K562 (cell line): ENCODE measurements around the gene ZDHHC12. TPM values are rescaled to one million over a fixed set of nuclear protein-coding genes. Genes with fewer than 3 reads are reported as not detected.
A peak's percentile ranks its signal among the peaks of the same experiment; 100 is the strongest.

Experiments
- ARID1B ChIP-seq: fragments of 450-650 bp; IDR thresholded peaks from 2 replicates; pipeline ENCODE4 v1.6.1; 2016; ENCODE audit warnings: antibody characterized with exemption, mild to moderate bottlenecking, inconsistent platforms
- ELF4 ChIP-seq: fragments of 450-650 bp; formaldehyde crosslinking; IDR thresholded peaks from 2 replicates; pipeline ENCODE4 v1.4.0; 2022; ENCODE audit warnings: missing genetic modification characterization
- EWSR1 ChIP-seq: fragments of 450-650 bp; IDR thresholded peaks from 2 replicates; pipeline ENCODE4 v1.6.1; 2018; ENCODE audit warnings: borderline replicate concordance, mild to moderate bottlenecking, low read depth, moderate library complexity; ENCODE audit not compliant: partially characterized antibody
- FOXA3 ChIP-seq, 2 experiments: fragments of 450-650 bp in 1 of 2; sonication (generic) in 1 of 2; formaldehyde crosslinking; IDR thresholded peaks in 1 of 2; conservative IDR thresholded peaks in 1 of 2; 2 replicates each; pipeline versions ENCODE4 v1.4.0 to v1.8.0; 2020 to 2022; ENCODE audit warnings: mild to moderate bottlenecking in 2 of 2, missing genetic modification reagents in 1 of 2
- FOXJ2 ChIP-seq: fragments of 200-800 bp; sonication (Bioruptor generic); IDR thresholded peaks from 2 replicates; pipeline ENCODE4 v1.6.1; 2016; ENCODE audit warnings: missing genetic modification characterization, missing compliant biosample characterization
- KHSRP ChIP-seq: fragments of 450-650 bp; IDR thresholded peaks from 2 replicates; pipeline ENCODE4 v1.6.1; 2017
- KLF10 ChIP-seq: fragments of 250-450 bp; sonication (Bioruptor Pico); IDR thresholded peaks from 2 replicates; pipeline ENCODE4 v1.6.1; 2021; ENCODE audit warnings: matching md5 sums
- KLF13 ChIP-seq: fragments of 450-650 bp; IDR thresholded peaks from 2 replicates; pipeline ENCODE4 v1.6.1; 2016; ENCODE audit warnings: missing genetic modification characterization, low read depth, mild to moderate bottlenecking, missing compliant biosample characterization, moderate library complexity, borderline replicate concordance
- LCOR ChIP-seq: sonication (generic); formaldehyde crosslinking; IDR thresholded peaks from 2 replicates; pipeline ENCODE4 v1.8.0; 2022; ENCODE audit warnings: mild to moderate bottlenecking, missing genetic modification reagents
- MED1 ChIP-seq: sonication (generic); formaldehyde crosslinking; IDR thresholded peaks from 2 replicates; pipeline ENCODE4 v1.8.1; 2023; ENCODE audit warnings: missing genetic modification reagents, borderline replicate concordance
- MYC ChIP-seq, 2 experiments: fragments of 250-450 bp in 1 of 2; sonication (Bioruptor Pico) in 1 of 2; IDR thresholded peaks; 2 replicates each; pipeline versions ENCODE4 v1.5.1 to v1.6.1; 2012 to 2021; ENCODE audit warnings: low read depth in 2 of 2, borderline replicate concordance in 1 of 2, improper control_type of control experiment in 1 of 2, low read length in 1 of 2, mild to moderate bottlenecking in 1 of 2, moderate library complexity in 1 of 2
- NFATC3 ChIP-seq: fragments of 450-650 bp; IDR thresholded peaks from 2 replicates; pipeline ENCODE4 v1.6.1; 2017; ENCODE audit warnings: mild to moderate bottlenecking
- NR2C1 ChIP-seq, 2 experiments: fragments of 450-650 bp; IDR thresholded peaks; 2 replicates each; pipeline ENCODE4 v1.6.1; 2017; ENCODE audit warnings: mild to moderate bottlenecking in 2 of 2, antibody characterized with exemption in 1 of 2, inconsistent platforms in 1 of 2, missing compliant biosample characterization in 1 of 2, missing genetic modification characterization in 1 of 2
- PHTF2 ChIP-seq: fragments of 250-450 bp; sonication (Bioruptor Pico); IDR thresholded peaks from 2 replicates; pipeline ENCODE4 v1.5.0; 2021; ENCODE audit warnings: mild to moderate bottlenecking
- POLR2B ChIP-seq: fragments of 450-650 bp; IDR thresholded peaks from 2 replicates; pipeline ENCODE4 v1.6.1; 2018; ENCODE audit warnings: low read depth; ENCODE audit not compliant: partially characterized antibody
- RCOR1 ChIP-seq, 2 experiments: IDR thresholded peaks; 2 replicates each; pipeline ENCODE4 v1.6.1; 2012; ENCODE audit warnings: low read depth in 2 of 2, low read length in 2 of 2, borderline replicate concordance in 1 of 2, improper control_type of control experiment in 1 of 2
- SP1 ChIP-seq: sonication (generic); formaldehyde crosslinking; IDR thresholded peaks from 2 replicates; pipeline ENCODE4 v1.8.1; 2022; ENCODE audit warnings: mild to moderate bottlenecking, missing genetic modification reagents
- ZKSCAN1 ChIP-seq: fragments of 150-350 bp; IDR thresholded peaks from 2 replicates; pipeline ENCODE4 v1.6.1; 2016; ENCODE audit warnings: low read depth, low read length
- ZNF41 ChIP-seq: fragments of 250-450 bp; sonication (Bioruptor Pico); conservative IDR thresholded peaks from 2 replicates; pipeline ENCODE4 v1.4.0; 2020; ENCODE audit warnings: mild to moderate bottlenecking
- ZNF77 ChIP-seq: fragments of 250-450 bp; sonication (Bioruptor Pico); IDR thresholded peaks from 2 replicates; pipeline ENCODE4 v1.5.0; 2020
- polyA plus RNA-seq, 8 experiments: library from polyadenylated mRNA; depleted of rRNA in 4 of 8; stranded (reverse) in 5 of 8; unstranded in 3 of 8; fragments of >200 nt; fragmentation: Nextera tagmentation in 2 of 8; fragmentation: Illumina TruSeq in 1 of 8; extraction: Ambion mirVana in 2 of 8; extraction: Trizol in 1 of 8; gene quantifications; 2 replicates each; pipeline versions ENCODE4 v1.2.1 to v1.2.3, GENCODE V29; 2011 to 2014; ENCODE audit warnings: inconsistent platforms in 1 of 8, missing spikeins in 1 of 8
- total RNA-seq, 7 experiments: library from RNA; depleted of rRNA in 6 of 7; stranded (reverse); fragments of >200 nt in 6 of 7; fragmentation: Illumina TruSeq in 2 of 7; extraction: Trizol in 2 of 7; gene quantifications; 2 replicates each; pipeline versions ENCODE4 v1.2.1 to v1.2.3, GENCODE V29; 2011 to 2021; ENCODE audit warnings: low replicate concordance in 1 of 7
- TF ChIP-seq, protein P1 (sequence below): fragments of 450-650 bp; formaldehyde crosslinking; IDR thresholded peaks from 2 replicates; pipeline ENCODE4 v1.4.0; 2020; ENCODE audit warnings: mild to moderate bottlenecking, moderate library complexity
- TF ChIP-seq, protein P2 (sequence below): fragments of 250-450 bp; sonication (Bioruptor Pico); IDR thresholded peaks from 2 replicates; pipeline ENCODE4 v1.5.0; 2022; ENCODE audit warnings: mild to moderate bottlenecking
- TF ChIP-seq, protein P3 (sequence below), 2 experiments: fragments of 450-650 bp in 1 of 2; sonication (generic) in 1 of 2; formaldehyde crosslinking; conservative IDR thresholded peaks; 2 replicates each; pipeline versions ENCODE4 v1.4.0 to v1.8.1; 2020 to 2022; ENCODE audit warnings: mild to moderate bottlenecking in 1 of 2, missing genetic modification reagents in 1 of 2

Gene ZDHHC12
- total and polyA plus RNA-seq, 9 of the 15 experiments (the other 6 are each of a cell fraction or from before 2014, with no cell fraction given) = 0.21 to 38.0 (median 13.8) TPM

DNA sequence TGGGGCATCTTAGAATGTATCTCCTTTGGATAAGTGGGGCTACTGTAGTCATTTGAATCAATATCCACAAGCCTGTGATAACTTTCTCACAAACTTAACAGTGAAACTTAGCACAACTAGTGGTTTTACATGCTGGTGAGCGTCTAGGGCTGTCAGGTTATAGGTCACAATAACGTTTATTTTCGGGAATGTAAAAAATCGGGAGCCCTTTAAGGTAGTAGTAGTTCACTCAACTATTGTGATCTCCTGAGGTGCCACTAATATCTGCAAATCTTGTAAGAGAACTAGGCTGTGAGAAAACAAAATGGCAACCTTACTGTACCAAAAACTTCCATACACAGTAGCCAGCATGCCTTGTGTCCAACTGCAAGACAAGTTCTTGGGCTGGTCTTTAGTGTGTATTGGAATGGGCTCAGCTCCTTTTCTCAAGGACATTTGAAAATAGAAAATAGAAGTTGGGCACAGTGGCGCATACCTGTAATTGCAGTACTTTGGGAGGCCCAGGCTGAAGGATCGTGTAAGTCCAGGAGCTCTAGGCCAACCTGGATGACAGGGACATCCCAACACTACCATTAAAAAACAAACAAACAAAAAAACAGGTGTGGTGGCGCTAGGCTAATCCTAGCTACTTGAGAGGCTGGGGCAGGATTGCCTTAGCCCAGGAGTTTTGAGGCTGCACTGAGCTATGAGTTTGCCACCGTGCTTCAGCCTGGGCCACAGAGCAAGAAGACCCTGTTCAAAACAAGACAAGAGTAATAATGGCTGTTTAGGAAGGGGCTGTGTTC, 26.8 kb downstream of the ZDHHC12 start (continued):
- TF ChIP-seq PHTF2 (CRISPR knock-in tag) = peak; percentile 37; the same call in 1 of the 2 replicates
- 0 out of 2 replicates have a peak, but pooled peaks have one; percentile 37 for TF ChIP-seq ELF4 (CRISPR knock-in tag)
- no peak for TF ChIP-seq KLF10
- TF ChIP-seq POLR2B = peak; percentile 21
- no peak for TF ChIP-seq MYC (IDR thresholded peaks at IDR 0.05; ENCODE audit: low read depth, low read length)
- no peak for TF ChIP-seq MYC (CRISPR knock-in tag; IDR thresholded peaks at IDR 0.05; ENCODE audit: borderline replicate concordance, low read depth)
- TF ChIP-seq MED1 (CRISPR knock-in tag) = no peak
- TF ChIP-seq ZKSCAN1 = no peak
- TF ChIP-seq ZNF41 (CRISPR knock-in tag) = 0 out of 2 replicates have a peak, but pooled peaks have one; percentile 35
- TF ChIP-seq NR2C1 (IDR thresholded peaks at IDR 0.05) = no peak
- TF ChIP-seq NR2C1 (tag; IDR thresholded peaks at IDR 0.05) = 0 out of 2 replicates have a peak, but pooled peaks have one; percentile 14
- TF ChIP-seq FOXA3 (CRISPR knock-in tag; conservative IDR thresholded peaks at IDR 0.05 in 1 of 2, IDR thresholded peaks at IDR 0.05 in 1 of 2) = no peak
- TF ChIP-seq, protein P1, sequence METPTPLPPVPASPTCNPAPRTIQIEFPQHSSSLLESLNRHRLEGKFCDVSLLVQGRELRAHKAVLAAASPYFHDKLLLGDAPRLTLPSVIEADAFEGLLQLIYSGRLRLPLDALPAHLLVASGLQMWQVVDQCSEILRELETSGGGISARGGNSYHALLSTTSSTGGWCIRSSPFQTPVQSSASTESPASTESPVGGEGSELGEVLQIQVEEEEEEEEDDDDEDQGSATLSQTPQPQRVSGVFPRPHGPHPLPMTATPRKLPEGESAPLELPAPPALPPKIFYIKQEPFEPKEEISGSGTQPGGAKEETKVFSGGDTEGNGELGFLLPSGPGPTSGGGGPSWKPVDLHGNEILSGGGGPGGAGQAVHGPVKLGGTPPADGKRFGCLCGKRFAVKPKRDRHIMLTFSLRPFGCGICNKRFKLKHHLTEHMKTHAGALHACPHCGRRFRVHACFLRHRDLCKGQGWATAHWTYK (CRISPR knock-in tag) = peak; percentile 25; the same call in 1 of the 2 replicates
- no peak for TF ChIP-seq ARID1B
- TF ChIP-seq FOXJ2 (tag) = no peak
- TF ChIP-seq LCOR (CRISPR knock-in tag) = peak; percentile 58; the same call in 1 of the 2 replicates
- TF ChIP-seq, protein P2, sequence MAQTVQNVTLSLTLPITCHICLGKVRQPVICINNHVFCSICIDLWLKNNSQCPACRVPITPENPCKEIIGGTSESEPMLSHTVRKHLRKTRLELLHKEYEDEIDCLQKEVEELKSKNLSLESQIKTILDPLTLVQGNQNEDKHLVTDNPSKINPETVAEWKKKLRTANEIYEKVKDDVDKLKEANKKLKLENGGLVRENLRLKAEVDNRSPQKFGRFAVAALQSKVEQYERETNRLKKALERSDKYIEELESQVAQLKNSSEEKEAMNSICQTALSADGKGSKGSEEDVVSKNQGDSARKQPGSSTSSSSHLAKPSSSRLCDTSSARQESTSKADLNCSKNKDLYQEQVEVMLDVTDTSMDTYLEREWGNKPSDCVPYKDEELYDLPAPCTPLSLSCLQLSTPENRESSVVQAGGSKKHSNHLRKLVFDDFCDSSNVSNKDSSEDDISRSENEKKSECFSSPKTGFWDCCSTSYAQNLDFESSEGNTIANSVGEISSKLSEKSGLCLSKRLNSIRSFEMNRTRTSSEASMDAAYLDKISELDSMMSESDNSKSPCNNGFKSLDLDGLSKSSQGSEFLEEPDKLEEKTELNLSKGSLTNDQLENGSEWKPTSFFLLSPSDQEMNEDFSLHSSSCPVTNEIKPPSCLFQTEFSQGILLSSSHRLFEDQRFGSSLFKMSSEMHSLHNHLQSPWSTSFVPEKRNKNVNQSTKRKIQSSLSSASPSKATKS (CRISPR knock-in tag) = 0 out of 2 replicates have a peak, but pooled peaks have one; percentile 28
- TF ChIP-seq, protein P3, sequence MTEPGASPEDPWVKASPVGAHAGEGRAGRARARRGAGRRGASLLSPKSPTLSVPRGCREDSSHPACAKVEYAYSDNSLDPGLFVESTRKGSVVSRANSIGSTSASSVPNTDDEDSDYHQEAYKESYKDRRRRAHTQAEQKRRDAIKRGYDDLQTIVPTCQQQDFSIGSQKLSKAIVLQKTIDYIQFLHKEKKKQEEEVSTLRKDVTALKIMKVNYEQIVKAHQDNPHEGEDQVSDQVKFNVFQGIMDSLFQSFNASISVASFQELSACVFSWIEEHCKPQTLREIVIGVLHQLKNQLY (CRISPR knock-in tag; conservative IDR thresholded peaks at IDR 0.05) = 0 out of 4 replicates have a peak, but pooled peaks of 1 of the 2 experiments have one; percentile 38
- TF ChIP-seq KHSRP = 0 out of 2 replicates have a peak, but pooled peaks have one; percentile 11
- no peak for TF ChIP-seq NFATC3
- peak; percentile 48; the same call in 1 of the 2 replicates for TF ChIP-seq SP1
- no peak for TF ChIP-seq RCOR1 (IDR thresholded peaks at IDR 0.05; ENCODE audit: borderline replicate concordance in 1 of 2, low read depth in 2 of 2, low read length in 2 of 2)
- TF ChIP-seq ZNF77 = 0 out of 2 replicates have a peak, but pooled peaks have one; percentile 20
- TF ChIP-seq EWSR1 = peak; percentile 15
- no peak for TF ChIP-seq KLF13
